AG09319 (cell line): Measurements from ENCODE around the gene THOC7.

Experiments used
- DNase-seq: peaks from one replicate; pipeline ENCODE4 v3.0.0-alpha.2; 2010; ENCODE audit warnings: low read depth; ENCODE audit errors: extremely low read depth
- TF ChIP-seq, protein P1 (sequence below): IDR thresholded peaks from 2 replicates; pipeline ENCODE4 v1.5.1; 2011; ENCODE audit warnings: low read depth, mild to moderate bottlenecking, inconsistent platforms, low read length, moderate library complexity

The THOC7 gene

GRCh38 chr3:63798949-63799348, 64.7 kb downstream of the THOC7 start:
- TF ChIP-seq, protein P1, sequence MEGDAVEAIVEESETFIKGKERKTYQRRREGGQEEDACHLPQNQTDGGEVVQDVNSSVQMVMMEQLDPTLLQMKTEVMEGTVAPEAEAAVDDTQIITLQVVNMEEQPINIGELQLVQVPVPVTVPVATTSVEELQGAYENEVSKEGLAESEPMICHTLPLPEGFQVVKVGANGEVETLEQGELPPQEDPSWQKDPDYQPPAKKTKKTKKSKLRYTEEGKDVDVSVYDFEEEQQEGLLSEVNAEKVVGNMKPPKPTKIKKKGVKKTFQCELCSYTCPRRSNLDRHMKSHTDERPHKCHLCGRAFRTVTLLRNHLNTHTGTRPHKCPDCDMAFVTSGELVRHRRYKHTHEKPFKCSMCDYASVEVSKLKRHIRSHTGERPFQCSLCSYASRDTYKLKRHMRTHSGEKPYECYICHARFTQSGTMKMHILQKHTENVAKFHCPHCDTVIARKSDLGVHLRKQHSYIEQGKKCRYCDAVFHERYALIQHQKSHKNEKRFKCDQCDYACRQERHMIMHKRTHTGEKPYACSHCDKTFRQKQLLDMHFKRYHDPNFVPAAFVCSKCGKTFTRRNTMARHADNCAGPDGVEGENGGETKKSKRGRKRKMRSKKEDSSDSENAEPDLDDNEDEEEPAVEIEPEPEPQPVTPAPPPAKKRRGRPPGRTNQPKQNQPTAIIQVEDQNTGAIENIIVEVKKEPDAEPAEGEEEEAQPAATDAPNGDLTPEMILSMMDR, result no peak
- DNase-seq, result no peak

- no peak for DNase-seq
- TF ChIP-seq, protein P1, result no peak
Measured at GRCh38 chr3:63798544-63798943, 65.1 kb downstream of the THOC7 start.

DNA sequence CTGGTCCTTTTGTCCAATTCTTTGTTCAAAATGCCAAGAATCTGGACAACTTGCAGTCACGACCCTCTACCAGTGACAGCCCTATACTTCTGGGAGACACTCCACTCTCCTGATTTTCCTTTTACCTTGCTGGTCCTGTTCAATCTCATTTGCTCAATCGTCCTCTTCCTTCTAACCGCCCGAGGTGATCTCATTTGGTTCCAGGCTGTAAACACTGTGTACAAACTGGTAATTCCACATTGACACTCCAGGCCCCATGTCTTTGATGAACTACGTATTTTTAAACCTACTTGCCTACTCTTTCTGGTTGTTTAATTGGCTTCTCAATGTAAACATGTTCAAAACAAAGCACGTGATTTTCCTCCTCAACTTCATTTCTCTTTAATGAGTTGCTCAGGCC, 68.2 kb downstream of the THOC7 start:
- DNase-seq, result no peak
- TF ChIP-seq, protein P1, result no peak

GRCh38 chr3:63791974-63792373, 71.6 kb downstream of the THOC7 start:
- DNase-seq, result peak; percentile 60
- TF ChIP-seq, protein P1, result peak; percentile 54
